B cell (primary cell): ENCODE data around the gene COL9A3. TPM values are rescaled to one million over a fixed set of nuclear protein-coding genes. Genes with fewer than 3 reads are reported as not detected.

Source experiments
- ATAC-seq: fragments of 200-7000 bp; cut with Tn5 transposase; one replicate; pipeline ENCODE4 v1.10.0; 2021; ENCODE audit warnings: low read depth, mild to moderate bottlenecking, moderate number of reproducible peaks, moderate library complexity
- CTCF ChIA-PET: fragments of 350-600 bp; sonication (Branson Sonifier 250); formaldehyde crosslinking; loops from one replicate; lab custom pipeline; 2021; ENCODE audit warnings: antibody characterized with exemption, inconsistent platforms; lab: Charles Lee
- POLR2A ChIA-PET: fragments of 350-600 bp; sonication (Branson Sonifier 250); formaldehyde crosslinking; loops from one replicate; lab custom pipeline; 2021; ENCODE audit warnings: antibody characterized with exemption; lab: Charles Lee
- DNase-seq: peaks from one replicate; pipeline ENCODE4 v3.0.0; 2013
- H2AFZ ChIP-seq: 2 replicates; pipeline ENCODE4 v1.6.1; 2012; ENCODE audit warnings: mild to moderate bottlenecking, low read depth, low read length; ENCODE audit not compliant: insufficient read depth, poor library complexity, severe bottlenecking
- H3K27ac ChIP-seq, 2 donors: 1 replicate in 1 of 2; 2 replicates in 1 of 2; pipeline ENCODE4 v1.5.1; 2012 to 2013; ENCODE audit warnings: low read length in 2 of 2, mild to moderate bottlenecking in 2 of 2, moderate library complexity in 1 of 2
- H3K27me3 ChIP-seq, 4 experiments: fragments of 200-600 bp in 1 of 4; sonication (generic) in 1 of 4; replicated peaks in 1 of 4; 1 replicate in 2 of 4; 2 replicates in 2 of 4; pipeline versions ENCODE4 v1.6.1 to v1.7.0; 2013 to 2016; ENCODE audit warnings: low read length in 3 of 4, mild to moderate bottlenecking in 2 of 4, mixed read lengths in 1 of 4, moderate library complexity in 1 of 4; ENCODE audit not compliant: insufficient read depth in 4 of 4, control insufficient read depth in 3 of 4; ENCODE audit errors: control extremely low read depth in 1 of 4
- H3K36me3 ChIP-seq, 2 experiments: replicated peaks in 1 of 2; 1 replicate in 1 of 2; 2 replicates in 1 of 2; pipeline versions ENCODE4 v1.6.1 to v1.7.1; 2013; ENCODE audit warnings: low read length in 1 of 2; ENCODE audit not compliant: insufficient read depth in 2 of 2, control insufficient read depth in 1 of 2; ENCODE audit errors: control extremely low read depth in 1 of 2, extremely low read depth in 1 of 2
- H3K4me1 ChIP-seq, 2 donors: fragments of 200-600 bp in 1 of 2; sonication (generic) in 1 of 2; 1 replicate in 1 of 2; 2 replicates in 1 of 2; pipeline versions ENCODE4 v1.5.1 to v1.6.1; 2013 to 2017; ENCODE audit warnings: low read length in 2 of 2; ENCODE audit not compliant: control insufficient read depth in 2 of 2, insufficient read depth in 2 of 2
- H3K4me2 ChIP-seq: replicated peaks from 2 replicates; pipeline ENCODE3; 2012; ENCODE audit warnings: mild to moderate bottlenecking, low read depth, low read length; ENCODE audit not compliant: poor library complexity, severe bottlenecking
- H3K4me3 ChIP-seq, 5 experiments: fragments of 200-600 bp in 1 of 5; sonication (generic) in 1 of 5; 1 replicate in 3 of 5; 2 replicates in 2 of 5; pipeline versions ENCODE4 v1.5.1 to v1.7.0; 2011 to 2016; ENCODE audit warnings: low read length in 4 of 5, mild to moderate bottlenecking in 4 of 5, low read depth in 2 of 5, control low read depth in 1 of 5, moderate library complexity in 1 of 5; ENCODE audit not compliant: insufficient read depth in 1 of 5; ENCODE audit errors: control extremely low read depth in 1 of 5, extremely low read depth in 1 of 5
- H3K79me2 ChIP-seq: fragments of 200-600 bp; sonication (generic); one replicate; pipeline ENCODE4 v1.6.0; 2016; ENCODE audit warnings: low read length; ENCODE audit not compliant: control insufficient read depth, insufficient read depth
- H3K9ac ChIP-seq: fragments of 200-600 bp; sonication (generic); 2 replicates; pipeline ENCODE4 v1.6.1; 2017; ENCODE audit warnings: mild to moderate bottlenecking, low read length, moderate library complexity
- H3K9me3 ChIP-seq, 3 donors: one replicate each; pipeline versions ENCODE4 v1.6.1 to v1.7.1; 2013; ENCODE audit warnings: low read length in 2 of 3; ENCODE audit not compliant: control insufficient read depth in 2 of 3, insufficient read depth in 1 of 3; ENCODE audit errors: control extremely low read depth in 1 of 3
- H4K20me1 ChIP-seq: 2 replicates; pipeline ENCODE4 v1.6.0; 2012; ENCODE audit warnings: mild to moderate bottlenecking, low read length; ENCODE audit not compliant: insufficient read depth, control insufficient read depth, poor library complexity, severe bottlenecking
- H3K27ac Mint-ChIP-seq: one replicate; pipeline ENCODE4 v1.8.0; 2021; ENCODE audit warnings: mixed read lengths
- H3K27me3 Mint-ChIP-seq: one replicate; pipeline ENCODE4 v1.8.0; 2021; ENCODE audit warnings: mixed read lengths
- H3K4me1 Mint-ChIP-seq: one replicate; pipeline ENCODE4 v1.8.0; 2021; ENCODE audit warnings: mixed read lengths
- H3K4me3 Mint-ChIP-seq: one replicate; pipeline ENCODE4 v1.8.0; 2021; ENCODE audit warnings: mixed read lengths
- H3K9me3 Mint-ChIP-seq: one replicate; pipeline ENCODE4 v1.8.0; 2022; ENCODE audit warnings: mixed read lengths; ENCODE audit not compliant: insufficient read depth
- CTCF ChIP-seq: fragments of 200-600 bp; IDR thresholded peaks from one replicate; pipeline ENCODE4 v1.8.0; 2022; ENCODE audit warnings: antibody characterized with exemption, mild to moderate bottlenecking
- EZH2 ChIP-seq: IDR thresholded peaks from 2 replicates; pipeline ENCODE4 v1.6.1; 2012; ENCODE audit warnings: borderline replicate concordance, low read depth, mild to moderate bottlenecking, moderate library complexity, low read length; ENCODE audit not compliant: insufficient read depth, poor library complexity, severe bottlenecking
- WGBS: methylation state at CpG from one replicate; pipeline ENCODE4 v1.1.5; 2013; ENCODE audit warnings: missing lambda C conversion rate; ENCODE audit not compliant: insufficient coverage; 5-methylcytosine and 5-hydroxymethylcytosine counted together
- intact Hi-C: fragments of 100-400 bp; cut with micrococcal nuclease; formaldehyde crosslinking; loops from one replicate; pipeline ENCODE4 v1.10.0; 2022
- polyA plus RNA-seq: library from polyadenylated mRNA; depleted of rRNA; stranded (reverse); fragments of >200 nt; gene quantifications from 2 replicates; pipeline ENCODE4 v1.2.3, GENCODE V29; 2012
- total RNA-seq, 2 donors: library from RNA; stranded (reverse); fragments of 120-200 nt in 1 of 2; gene quantifications; 1 replicate in 1 of 2; 2 replicates in 1 of 2; pipeline versions ENCODE4 v1.2.3 to v1.2.4, GENCODE V29; 2013 to 2022

Gene COL9A3
- total and polyA plus RNA-seq, 2 donors (not counting 1 experiment from before 2014, with no cell fraction given), result 10.7 to 96.3 TPM

GRCh38 chr20:62880147-62880934 lies 63.5 kb downstream of the COL9A3 start:
- H4K20me1 ChIP-seq, result no peaks in the 10 kb centered on the region
- H3K4me2 ChIP-seq, result no peak overlapping the region
- intact Hi-C loops, result no loop called here

More at GRCh38 chr20:62880147-62880934, 63.5 kb downstream of the COL9A3 start:
- Histone ChIP-seq H3K9ac (no peak overlapping the region), H3K4me3 (no peak overlapping the region), H3K79me2 (no peaks in the 10 kb centered on the region), H3K9me3 (no peaks in the 10 kb centered on the region), H3K4me1 (peaks cover 0 to 5% of the 10 kb centered on the region in 2 donors), H3K27ac (no peak overlapping the region), H2AFZ (no peak overlapping the region), H3K36me3 (peaks cover 0 to 23% of the 10 kb centered on the region in 2 experiments), H3K27me3 (no peaks in the 10 kb centered on the region)
- ChIA-PET CTCF (no interaction called here), POLR2A (no interaction called here)
- Mint-ChIP-seq H3K4me1 (peaks cover 1% of the 10 kb centered on the region), H3K27me3 (no peaks in the 10 kb centered on the region), H3K9me3 (no peaks in the 10 kb centered on the region), H3K27ac (no peak overlapping the region), H3K4me3 (no peak overlapping the region)
- 98% methylated on average over 33 of the region's 37 CpGs for WGBS
- ATAC-seq (no peak), DNase-seq (no peak)
- TF ChIP-seq CTCF (no peak), EZH2 (no peak)
